Measurements from ENCODE around the gene DYNC1H1.

DYNC1H1 gene

GRCh38 chr14:101964297-101965180 lies at the start of gene DYNC1H1:
Gene DYNC1H1 (plus strand): TSS chr14:101964573. CDS start chr14:101964692, 119 bp downstream.
- peak; percentile 67 to 85 (median 74) for DNase-seq (ENCODE audit: low read depth in 2 of 3, low spot score in 1 of 3)

DNA sequence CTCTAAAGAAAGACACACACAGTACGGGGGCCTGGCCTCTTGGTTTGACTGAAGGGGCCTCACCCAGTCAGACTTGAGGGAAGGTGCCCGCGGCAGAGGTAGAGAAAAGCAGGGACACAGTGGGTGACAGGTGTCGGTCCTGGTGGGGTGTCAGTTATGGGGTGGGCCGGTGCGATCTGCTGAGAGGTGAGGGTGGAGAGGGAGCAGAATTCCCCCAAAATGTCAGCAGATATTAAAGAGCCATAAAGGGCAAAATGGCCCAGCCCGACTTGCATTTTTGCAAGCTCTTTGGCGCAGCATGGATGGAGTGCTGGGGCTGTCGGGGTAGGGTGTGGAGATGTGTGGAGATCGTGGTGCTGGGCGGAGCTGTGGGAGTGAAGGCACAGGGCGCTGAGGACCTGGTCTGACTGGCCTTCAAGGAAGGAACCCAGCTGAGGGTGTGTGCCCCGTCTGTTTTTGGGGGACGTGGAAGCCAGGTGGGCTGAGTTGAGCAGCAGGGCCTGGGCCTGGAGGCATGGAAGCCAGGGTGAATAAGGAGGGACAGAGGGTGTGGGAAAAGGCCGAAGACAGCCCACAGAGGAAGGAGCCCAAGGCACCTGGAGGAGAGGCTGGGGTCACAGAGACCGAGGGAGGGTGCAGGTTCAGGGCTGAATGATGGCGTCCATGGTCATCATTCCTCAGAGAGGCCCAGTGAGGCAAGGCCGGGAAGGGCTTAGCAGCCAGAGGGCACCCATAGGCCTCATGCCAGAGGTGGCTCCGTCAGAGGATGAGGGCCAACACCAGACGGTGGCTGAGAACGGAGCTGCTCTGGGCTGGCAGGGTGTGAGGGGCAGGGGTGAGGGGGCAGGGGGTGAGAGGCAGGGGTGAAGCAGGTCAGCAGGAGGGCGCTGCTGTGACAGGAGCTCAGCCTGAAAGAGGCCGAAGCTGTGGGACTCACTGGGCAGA lies 48.2 kb upstream of the DYNC1H1 start:
- no peak for DNase-seq (ENCODE audit: low read depth in 2 of 3, low spot score in 1 of 3)

- DNase-seq (ENCODE audit: low read depth in 2 of 3, low spot score in 1 of 3): no peak
Observed at GRCh38 chr14:101916816-101917412, 47.5 kb upstream of the DYNC1H1 start.

GRCh38 chr14:101917413-101918017 lies 46.9 kb upstream of the DYNC1H1 start:
- DNase-seq (ENCODE audit: low read depth in 2 of 3, low spot score in 1 of 3): no peak

GRCh38 chr14:101918065-101918989 lies 46.0 kb upstream of the DYNC1H1 start:
- DNase-seq (ENCODE audit: low read depth in 2 of 3, low spot score in 1 of 3): no peak

- DNase-seq (ENCODE audit: low read depth in 2 of 3, low spot score in 1 of 3): no peak
Observed at GRCh38 chr14:101920271-101920670, 44.1 kb upstream of the DYNC1H1 start.

GRCh38 chr14:101922866-101923265 lies 41.5 kb upstream of the DYNC1H1 start:
- no peak for DNase-seq (ENCODE audit: low read depth in 2 of 3, low spot score in 1 of 3)

- DNase-seq (ENCODE audit: low read depth in 2 of 3, low spot score in 1 of 3): no peak
Observed at GRCh38 chr14:101925152-101925551, 39.2 kb upstream of the DYNC1H1 start.

DNA sequence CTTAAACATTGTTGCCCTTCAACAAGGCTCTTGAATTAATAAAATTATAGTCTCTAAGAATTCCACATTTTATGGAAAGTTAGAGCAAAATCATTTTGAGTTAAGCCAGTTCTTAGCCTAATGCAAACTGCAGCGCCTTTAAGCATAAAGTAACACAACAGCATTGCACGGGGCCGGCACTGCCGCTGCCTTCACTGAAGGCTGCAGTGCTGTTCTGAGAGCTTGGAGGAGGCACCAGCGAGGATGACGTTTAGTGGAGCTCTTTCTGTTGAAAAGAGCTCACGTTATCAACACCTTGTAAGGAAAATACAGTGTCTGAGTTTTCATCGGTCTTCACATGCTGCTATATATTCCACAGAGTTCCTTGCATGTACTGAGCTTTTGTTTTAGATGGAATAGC lies 38.3 kb upstream of the DYNC1H1 start:
- no peak for DNase-seq (ENCODE audit: low read depth in 2 of 3, low spot score in 1 of 3)

DNA sequence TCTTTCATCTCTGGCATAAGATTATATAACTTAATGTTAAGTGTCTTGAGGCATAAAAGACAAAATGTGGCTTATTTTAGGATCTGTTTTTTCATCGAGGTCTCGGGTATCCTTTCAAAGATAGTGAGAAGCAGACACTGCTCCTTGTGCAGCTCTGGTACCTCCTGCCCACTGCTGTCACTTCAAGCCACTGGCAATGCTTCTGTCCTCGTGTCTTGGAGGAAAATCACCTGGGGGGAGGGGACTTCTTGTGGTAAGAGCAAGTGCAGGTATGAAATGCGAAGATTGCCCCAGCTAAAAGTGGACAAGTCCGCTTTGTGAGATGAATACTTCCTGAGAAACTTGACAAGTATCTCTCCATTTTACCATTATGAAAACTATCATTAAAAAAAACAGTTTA lies 37.8 kb upstream of the DYNC1H1 start:
- no peak for DNase-seq (ENCODE audit: low read depth in 2 of 3, low spot score in 1 of 3)

- DNase-seq (ENCODE audit: low read depth in 2 of 3, low spot score in 1 of 3): no peak
Observed at GRCh38 chr14:101927859-101928258, 36.5 kb upstream of the DYNC1H1 start.

- DNase-seq (ENCODE audit: low read depth in 2 of 3, low spot score in 1 of 3): no peak
Observed at GRCh38 chr14:101928415-101928841, 35.9 kb upstream of the DYNC1H1 start.

DNA sequence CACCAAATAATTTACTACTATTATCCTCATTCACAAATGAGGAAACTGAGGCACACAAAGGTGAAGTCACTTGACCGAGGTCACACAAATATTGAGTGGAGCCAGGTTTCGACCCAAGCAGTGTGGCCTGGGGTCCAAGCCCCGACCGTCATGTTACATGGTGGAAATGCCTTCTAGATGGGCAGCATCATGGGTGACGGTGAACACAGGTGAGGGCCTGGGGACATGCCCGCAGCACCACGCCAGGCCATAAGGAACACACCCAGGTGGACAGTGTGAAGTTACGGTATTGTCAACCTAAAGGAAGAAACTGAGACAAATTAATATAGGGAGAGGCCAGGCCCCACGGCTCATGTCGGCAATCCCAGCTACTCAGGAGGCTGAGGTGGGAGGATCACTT lies 35.3 kb upstream of the DYNC1H1 start:
- no peak for DNase-seq (ENCODE audit: low read depth in 2 of 3, low spot score in 1 of 3)

GRCh38 chr14:101929946-101930345 lies 34.4 kb upstream of the DYNC1H1 start:
- DNase-seq (ENCODE audit: low read depth in 2 of 3, low spot score in 1 of 3): no peak

- no peak for DNase-seq (ENCODE audit: low read depth in 2 of 3, low spot score in 1 of 3)
Observed at GRCh38 chr14:101932673-101933072, 31.7 kb upstream of the DYNC1H1 start.

GRCh38 chr14:101933209-101933608 lies 31.2 kb upstream of the DYNC1H1 start:
- no peak for DNase-seq (ENCODE audit: low read depth in 2 of 3, low spot score in 1 of 3)

- no peak for DNase-seq (ENCODE audit: low read depth in 2 of 3, low spot score in 1 of 3)
Observed at GRCh38 chr14:101934601-101935150, 29.7 kb upstream of the DYNC1H1 start.

DNA sequence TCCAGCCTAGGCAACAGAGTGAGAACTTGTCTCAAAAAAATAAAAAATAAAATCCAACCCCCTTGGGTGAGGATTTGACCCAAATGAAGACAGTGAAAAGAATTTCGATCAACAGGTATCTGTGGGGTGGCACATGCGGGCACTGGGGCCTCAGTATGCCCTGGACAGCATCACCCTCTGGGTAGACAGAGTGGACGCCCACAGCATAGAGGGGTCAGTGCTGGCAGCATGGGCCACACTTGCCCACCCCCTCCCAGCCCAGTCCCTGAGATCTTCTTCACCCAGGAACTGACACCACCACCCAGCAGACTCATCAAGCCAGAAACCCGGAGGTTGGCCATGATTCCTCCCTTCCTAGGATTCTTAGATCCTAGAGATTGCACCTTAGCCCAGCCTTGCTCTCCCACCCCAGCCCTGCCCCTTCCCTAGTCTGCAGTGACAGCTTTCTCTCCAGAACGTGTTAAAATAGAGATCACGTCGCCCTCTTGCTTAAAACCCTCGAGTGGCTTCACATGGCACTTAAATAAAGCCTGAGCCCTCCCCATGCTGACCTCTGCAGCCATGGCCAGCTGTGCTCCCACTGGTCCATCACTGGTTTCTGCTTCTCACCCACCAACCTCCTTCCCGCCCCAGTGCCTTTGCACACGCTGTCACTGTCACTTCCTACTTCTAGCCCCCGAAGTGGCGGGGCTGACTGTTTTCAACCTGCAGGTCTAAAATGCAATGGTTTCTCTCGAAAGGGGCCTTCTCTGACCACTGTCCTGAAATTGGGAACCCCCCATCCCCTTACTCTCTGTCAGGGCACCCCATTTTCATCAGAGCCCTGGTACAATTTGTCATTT lies 26.2 kb upstream of the DYNC1H1 start:
- no peak for DNase-seq (ENCODE audit: low read depth in 2 of 3, low spot score in 1 of 3)
